B cell (primary cell): Measurements from ENCODE around the gene USH1C.

Source experiments
- EZH2 ChIP-seq: IDR thresholded peaks from 2 replicates; pipeline ENCODE4 v1.6.1; 2012; ENCODE audit warnings: borderline replicate concordance, low read depth, mild to moderate bottlenecking, moderate library complexity, low read length; ENCODE audit not compliant: insufficient read depth, poor library complexity, severe bottlenecking
- TF ChIP-seq, protein P1 (sequence below): fragments of 200-600 bp; IDR thresholded peaks from one replicate; pipeline ENCODE4 v1.8.0; 2022; ENCODE audit warnings: antibody characterized with exemption, mild to moderate bottlenecking

DNA sequence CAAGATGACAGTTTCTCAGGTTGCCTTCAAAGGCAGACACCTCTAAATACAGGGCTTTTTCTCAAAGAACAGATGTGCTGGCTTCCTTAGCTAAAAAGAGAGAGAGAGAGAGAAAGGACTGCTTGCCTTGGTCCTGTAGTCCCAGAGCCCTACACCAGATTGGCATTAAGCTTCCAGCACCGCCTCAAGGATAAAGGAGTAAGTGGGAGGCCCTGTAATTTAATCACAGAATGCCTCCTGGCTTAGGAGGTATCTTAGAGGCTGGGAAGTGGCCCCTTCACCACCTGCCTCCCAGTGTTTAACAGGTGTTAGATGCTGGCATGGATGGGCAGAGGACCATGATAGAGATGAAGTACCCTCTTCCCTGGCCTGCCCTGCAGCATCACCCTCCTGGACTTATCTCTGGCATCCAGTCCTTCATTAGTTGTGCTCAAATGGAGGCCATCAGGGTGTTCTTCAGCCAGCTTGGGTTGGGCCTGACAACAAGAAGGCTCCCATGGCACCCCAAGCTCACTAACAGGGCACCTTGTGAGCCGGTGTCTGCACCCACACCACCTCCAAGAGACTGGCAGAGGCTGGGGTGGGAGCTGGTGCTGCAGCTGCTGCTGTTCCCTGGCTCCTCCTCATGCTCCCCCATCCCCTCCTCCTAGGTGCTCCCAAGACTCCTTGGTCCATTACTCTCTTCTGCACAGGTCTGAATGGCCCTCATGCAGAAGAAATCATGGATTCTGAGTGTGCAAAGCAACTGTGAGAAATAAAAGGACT is 100.1 kb downstream of the USH1C start:
- TF ChIP-seq, protein P1, sequence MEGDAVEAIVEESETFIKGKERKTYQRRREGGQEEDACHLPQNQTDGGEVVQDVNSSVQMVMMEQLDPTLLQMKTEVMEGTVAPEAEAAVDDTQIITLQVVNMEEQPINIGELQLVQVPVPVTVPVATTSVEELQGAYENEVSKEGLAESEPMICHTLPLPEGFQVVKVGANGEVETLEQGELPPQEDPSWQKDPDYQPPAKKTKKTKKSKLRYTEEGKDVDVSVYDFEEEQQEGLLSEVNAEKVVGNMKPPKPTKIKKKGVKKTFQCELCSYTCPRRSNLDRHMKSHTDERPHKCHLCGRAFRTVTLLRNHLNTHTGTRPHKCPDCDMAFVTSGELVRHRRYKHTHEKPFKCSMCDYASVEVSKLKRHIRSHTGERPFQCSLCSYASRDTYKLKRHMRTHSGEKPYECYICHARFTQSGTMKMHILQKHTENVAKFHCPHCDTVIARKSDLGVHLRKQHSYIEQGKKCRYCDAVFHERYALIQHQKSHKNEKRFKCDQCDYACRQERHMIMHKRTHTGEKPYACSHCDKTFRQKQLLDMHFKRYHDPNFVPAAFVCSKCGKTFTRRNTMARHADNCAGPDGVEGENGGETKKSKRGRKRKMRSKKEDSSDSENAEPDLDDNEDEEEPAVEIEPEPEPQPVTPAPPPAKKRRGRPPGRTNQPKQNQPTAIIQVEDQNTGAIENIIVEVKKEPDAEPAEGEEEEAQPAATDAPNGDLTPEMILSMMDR, result no peak
- TF ChIP-seq EZH2, result no peak
